Aorta (tissue), 5 donors: ENCODE data around the gene MAX. TPM values are rescaled to one million over a fixed set of nuclear protein-coding genes. Genes with fewer than 3 reads are reported as not detected.
A peak's percentile ranks its signal among the peaks of the same experiment; 100 is the strongest.

Experiments used
- ATAC-seq: fragments of 200-7000 bp; cut with Tn5 transposase; one replicate; pipeline ENCODE4 v1.9.1; 2022; ENCODE audit warnings: moderate library complexity; ENCODE audit not compliant: low FRiP score
- DNase-seq, 2 donors: peaks; one replicate each; pipeline ENCODE4 v3.0.0-alpha.2; 2020
- H3K27ac ChIP-seq, 2 donors: one replicate each; pipeline ENCODE4 v1.5.1; 2013; ENCODE audit warnings: low read length in 2 of 2, mild to moderate bottlenecking in 2 of 2, moderate library complexity in 2 of 2, control low read depth in 1 of 2, inconsistent platforms in 1 of 2, low read depth in 1 of 2
- H3K27me3 ChIP-seq, 2 donors: one replicate each; pipeline ENCODE4 v1.6.1; 2013; ENCODE audit warnings: control low read depth in 1 of 2, low read length in 1 of 2, mild to moderate bottlenecking in 1 of 2, moderate library complexity in 1 of 2; ENCODE audit not compliant: insufficient read depth in 2 of 2, control insufficient read depth in 1 of 2
- H3K36me3 ChIP-seq, 2 donors: one replicate each; pipeline ENCODE4 v1.6.1; 2013; ENCODE audit warnings: control low read depth in 1 of 2, low read length in 1 of 2, mild to moderate bottlenecking in 1 of 2; ENCODE audit not compliant: insufficient read depth in 2 of 2, control insufficient read depth in 1 of 2
- H3K4me1 ChIP-seq, 2 donors: one replicate each; pipeline ENCODE4 v1.6.1; 2013; ENCODE audit warnings: low read length in 2 of 2, control low read depth in 1 of 2, mild to moderate bottlenecking in 1 of 2, moderate library complexity in 1 of 2; ENCODE audit not compliant: insufficient read depth in 2 of 2, control insufficient read depth in 1 of 2
- H3K4me3 ChIP-seq, 2 donors: one replicate each; pipeline ENCODE4 v1.5.1; 2013; ENCODE audit warnings: low read length in 2 of 2, control low read depth in 1 of 2, mild to moderate bottlenecking in 1 of 2
- H3K9me3 ChIP-seq: one replicate; pipeline ENCODE4 v1.6.1; 2013; ENCODE audit warnings: mild to moderate bottlenecking, low read length; ENCODE audit not compliant: control insufficient read depth
- WGBS, 2 donors: extraction: QIAGEN DNeasy Blood & Tissue Kit; methylation state at CpG; one replicate each; pipeline ENCODE4 v1.1.7; 2013; 5-methylcytosine and 5-hydroxymethylcytosine counted together
- intact Hi-C, 2 donors: fragments of 100-400 bp; cut with DNase I; formaldehyde crosslinking; loops; one replicate each; pipeline versions ENCODE4 v1.14.2 to v1.15.0; 2022
- polyA plus RNA-seq, 2 donors: library from polyadenylated mRNA; stranded (reverse); fragments of 200-250 nt; gene quantifications; one replicate each; pipeline ENCODE4 v1.2.3, GENCODE V29; 2013
- total RNA-seq, 2 donors: library from RNA; stranded (reverse); fragmentation: NEBNext Ultra II Directional; extraction: Animal tissue kit (Norgen Biotek cat#: 25700); gene quantifications; one replicate each; pipeline ENCODE4 v1.2.1, GENCODE V29; 2021
- donor health status: healthy with polysubstance abuse.
- donor health status: Bipolar disorder and iron deficiency.
- donor health status: DM: no; HTN: no; CAD: no.
- donor health status: DM: no; HTN: no; CAD: no.
- donor health status: DM: yes; HTN: yes; CAD: no.

MAX gene
- total and polyA plus RNA-seq, 4 donors, result 42.6 to 98.0 (median 63.6) TPM

DNA sequence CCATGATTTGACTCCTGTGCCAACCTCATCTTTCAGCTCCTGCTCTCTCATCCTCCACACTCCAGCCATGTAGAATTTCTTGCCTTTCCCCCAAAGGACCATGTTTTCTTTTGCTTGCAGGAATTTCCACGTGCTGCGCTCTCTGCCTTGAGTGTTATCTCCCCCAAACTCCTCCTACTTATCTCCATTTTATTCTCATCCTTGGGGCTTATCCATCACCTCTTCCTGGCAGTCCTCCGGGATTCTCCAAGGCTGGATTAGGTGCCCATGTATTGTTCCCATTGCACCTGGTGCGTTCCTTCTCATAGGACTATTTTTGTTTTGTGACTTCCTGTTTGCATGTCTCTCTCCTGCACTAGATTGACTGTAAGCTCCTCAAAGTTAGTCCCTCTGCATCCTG lies 7.0 kb upstream of the MAX start:
- Histone ChIP-seq H3K4me1 (peaks cover 0 to 1% of the 10 kb centered on the region in 2 donors), H3K4me3 (no peak overlapping the region), H3K36me3 (no peaks in the 10 kb centered on the region), H3K27me3 (no peaks in the 10 kb centered on the region), H3K9me3 (no peaks in the 10 kb centered on the region), H3K27ac (no peak overlapping the region)
- intact Hi-C loops, result no loop called here
- DNase-seq (no peak), ATAC-seq (no peak)
- 79 to 82% methylated on average over 4 of the region's 4 CpGs for WGBS, 2 donors

DNA sequence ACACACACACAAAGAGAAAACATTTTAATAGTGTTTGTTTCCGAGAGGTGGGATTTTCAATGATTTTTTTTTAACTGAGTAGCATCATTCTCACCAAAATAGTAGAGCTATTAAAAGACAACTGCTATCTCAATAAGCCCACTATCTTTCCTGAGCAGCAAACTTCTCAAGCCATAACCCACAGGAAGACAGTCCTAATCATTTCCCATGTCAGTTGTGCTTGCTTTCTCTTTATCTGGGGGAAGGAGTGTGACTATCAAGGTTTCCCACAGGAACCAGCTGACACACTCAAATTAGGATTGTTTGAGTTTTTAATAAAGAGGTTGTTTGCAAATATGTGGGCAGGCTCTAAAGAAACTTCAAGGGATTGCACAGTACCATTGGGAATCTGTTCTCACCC lies 4.9 kb upstream of the MAX start:
- peaks cover 0 to 1% of the 10 kb centered on the region in 2 donors for H3K4me1 ChIP-seq
- intact Hi-C loops, result no loop called here
- H3K36me3 ChIP-seq, result no peaks in the 10 kb centered on the region
- no peak overlapping the region for H3K27ac ChIP-seq
- no peaks in the 10 kb centered on the region for H3K9me3 ChIP-seq
- no peak for ATAC-seq
- no peaks in the 10 kb centered on the region for H3K27me3 ChIP-seq
- no peak overlapping the region for H3K4me3 ChIP-seq
- no peak for DNase-seq
- WGBS, 2 donors, result 95 to 96% methylated on average over 1 of the region's 1 CpG

DNA sequence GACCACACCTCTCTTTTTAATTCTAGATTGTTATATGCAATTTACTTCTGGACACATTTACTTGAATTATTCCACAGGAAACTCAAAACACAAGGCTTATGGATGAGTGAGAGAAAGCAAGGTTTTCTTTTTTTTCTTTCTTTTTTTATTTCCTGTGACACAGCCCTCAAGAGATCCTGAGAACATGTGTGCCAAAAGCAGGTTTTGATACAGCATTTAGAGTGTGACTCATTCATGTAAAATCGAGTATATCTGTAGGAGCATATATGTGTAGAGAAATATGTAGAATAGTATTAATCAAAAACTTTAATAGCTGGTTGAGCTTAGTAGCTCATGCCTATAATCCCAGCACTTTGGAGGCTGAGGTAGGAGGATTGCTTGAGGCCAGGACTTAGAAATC lies 4.4 kb upstream of the MAX start:
- peaks cover 0 to 1% of the 10 kb centered on the region in 2 donors for H3K4me1 ChIP-seq
- H3K9me3 ChIP-seq, result no peaks in the 10 kb centered on the region
- H3K4me3 ChIP-seq, result no peak overlapping the region
- H3K27me3 ChIP-seq, result no peaks in the 10 kb centered on the region
- no peak overlapping the region for H3K27ac ChIP-seq
- 40 to 42% methylated on average over 1 of the region's 1 CpG for WGBS, 2 donors
- H3K36me3 ChIP-seq, result no peaks in the 10 kb centered on the region
- DNase-seq (no peak), ATAC-seq (no peak)
- intact Hi-C loops, result no loop called here

DNA sequence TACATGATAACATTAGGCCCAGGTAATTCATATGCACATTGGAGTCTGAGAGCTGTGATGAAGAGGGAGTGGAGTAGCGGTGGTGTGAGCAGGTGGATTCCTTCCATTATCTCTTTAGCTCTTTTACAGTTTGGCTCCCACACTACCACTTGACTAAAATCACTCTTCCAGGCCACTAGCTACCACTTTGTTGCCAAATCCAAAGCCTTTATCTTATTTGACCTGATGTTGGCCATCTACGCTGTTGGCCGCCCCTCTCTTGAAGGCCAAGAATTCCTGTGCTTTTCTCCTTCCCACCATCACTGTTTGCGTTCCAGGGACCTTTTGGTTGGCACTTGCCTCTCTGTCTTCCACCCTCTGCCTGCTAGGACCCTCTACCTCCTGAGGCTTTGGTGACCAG lies 4.0 kb upstream of the MAX start:
- WGBS, 2 donors, result 90 to 94% methylated on average over 4 of the region's 4 CpGs
- H3K4me3 ChIP-seq, result no peak overlapping the region
- intact Hi-C loops, result no loop called here

DNA sequence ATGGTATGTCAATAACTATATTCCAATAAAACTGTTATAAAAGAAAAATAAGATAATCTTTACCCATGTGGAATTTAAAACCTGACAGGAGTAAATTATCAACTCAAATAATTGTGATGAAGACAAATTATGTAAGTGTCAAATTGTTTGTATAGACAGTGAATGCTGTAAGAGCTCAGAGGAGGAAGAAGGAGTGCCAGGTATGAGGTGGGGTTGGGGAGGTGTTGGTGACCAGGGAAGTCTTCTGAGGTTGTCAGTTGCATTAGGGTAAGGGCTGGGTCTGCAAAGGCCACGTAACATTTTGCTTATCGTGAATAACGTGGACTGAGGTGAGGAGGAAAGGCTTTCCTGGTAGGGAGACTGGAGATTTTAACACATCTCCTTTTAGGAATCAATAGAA lies 2.5 kb upstream of the MAX start:
- intact Hi-C loops, result loop anchor here in 1 of 2 donors (5.0 kb wide), 2 partner anchors 53 to 308 kb away; partner anchors contain the start of gene FUT8
- no peaks in the 10 kb centered on the region for H3K36me3 ChIP-seq
- peaks cover 0 to 1% of the 10 kb centered on the region in 2 donors for H3K4me1 ChIP-seq
- WGBS, 2 donors, result 88 to 92% methylated on average over 3 of the region's 3 CpGs
- ATAC-seq (no peak), DNase-seq (no peak)
- H3K9me3 ChIP-seq, result no peaks in the 10 kb centered on the region
- H3K27ac ChIP-seq, result no peak overlapping the region
- no peak overlapping the region for H3K4me3 ChIP-seq
- H3K27me3 ChIP-seq, result no peaks in the 10 kb centered on the region

More for the DNA sequence above, 4.0 kb upstream of the MAX start:
- Histone ChIP-seq H3K9me3 (no peaks in the 10 kb centered on the region), H3K27me3 (no peaks in the 10 kb centered on the region), H3K4me1 (peaks cover 0 to 1% of the 10 kb centered on the region in 2 donors), H3K27ac (no peak overlapping the region), H3K36me3 (no peaks in the 10 kb centered on the region)
- DNase-seq (no peak), ATAC-seq (no peak)

DNA sequence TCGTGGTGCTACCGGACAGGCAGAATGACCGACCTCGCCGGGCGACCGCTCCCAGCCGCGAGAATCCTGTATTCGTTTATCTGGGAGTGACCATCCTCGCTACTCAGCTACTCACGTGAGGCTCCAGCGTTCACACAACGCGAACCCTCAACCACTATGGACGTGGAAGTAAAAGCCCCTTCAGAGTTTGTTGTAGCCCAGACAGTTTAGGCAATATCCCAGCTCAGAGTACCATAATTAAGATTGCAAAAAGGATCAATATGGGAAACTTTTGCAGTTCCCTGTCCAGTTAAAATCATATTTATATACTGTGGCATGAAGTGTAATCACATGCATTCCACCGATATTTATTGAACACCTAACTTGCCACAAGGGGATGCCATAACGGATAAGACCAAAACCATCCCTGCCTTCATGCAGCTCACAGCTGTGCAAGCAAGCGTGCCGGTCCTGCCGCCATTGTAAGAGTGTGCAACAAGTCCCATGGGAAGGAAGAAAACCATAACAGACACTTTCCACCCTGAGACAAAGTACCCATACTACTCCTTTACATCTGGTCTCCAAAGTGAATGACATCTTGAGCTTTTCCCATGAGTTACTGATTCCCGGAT lies 938 bp upstream of the MAX start:
- no peaks in the 10 kb centered on the region for H3K36me3 ChIP-seq
- DNase-seq (no peak), ATAC-seq (no peak)
- no peak overlapping the region for H3K27ac ChIP-seq
- intact Hi-C loops, result loop anchor here (2.0 to 5.0 kb wide), 3 partner anchors 54 to 309 kb away; partner anchors contain the start of gene FUT8 (in 1 of the 2)
- H3K4me1 ChIP-seq, result no peaks in the 10 kb centered on the region
- no peaks in the 10 kb centered on the region for H3K9me3 ChIP-seq
- peak overlapping the region; percentile 51 to 67 for H3K4me3 ChIP-seq
- 9 to 10% methylated on average over 22 of the region's 22 CpGs for WGBS, 2 donors
- no peaks in the 10 kb centered on the region for H3K27me3 ChIP-seq

DNA sequence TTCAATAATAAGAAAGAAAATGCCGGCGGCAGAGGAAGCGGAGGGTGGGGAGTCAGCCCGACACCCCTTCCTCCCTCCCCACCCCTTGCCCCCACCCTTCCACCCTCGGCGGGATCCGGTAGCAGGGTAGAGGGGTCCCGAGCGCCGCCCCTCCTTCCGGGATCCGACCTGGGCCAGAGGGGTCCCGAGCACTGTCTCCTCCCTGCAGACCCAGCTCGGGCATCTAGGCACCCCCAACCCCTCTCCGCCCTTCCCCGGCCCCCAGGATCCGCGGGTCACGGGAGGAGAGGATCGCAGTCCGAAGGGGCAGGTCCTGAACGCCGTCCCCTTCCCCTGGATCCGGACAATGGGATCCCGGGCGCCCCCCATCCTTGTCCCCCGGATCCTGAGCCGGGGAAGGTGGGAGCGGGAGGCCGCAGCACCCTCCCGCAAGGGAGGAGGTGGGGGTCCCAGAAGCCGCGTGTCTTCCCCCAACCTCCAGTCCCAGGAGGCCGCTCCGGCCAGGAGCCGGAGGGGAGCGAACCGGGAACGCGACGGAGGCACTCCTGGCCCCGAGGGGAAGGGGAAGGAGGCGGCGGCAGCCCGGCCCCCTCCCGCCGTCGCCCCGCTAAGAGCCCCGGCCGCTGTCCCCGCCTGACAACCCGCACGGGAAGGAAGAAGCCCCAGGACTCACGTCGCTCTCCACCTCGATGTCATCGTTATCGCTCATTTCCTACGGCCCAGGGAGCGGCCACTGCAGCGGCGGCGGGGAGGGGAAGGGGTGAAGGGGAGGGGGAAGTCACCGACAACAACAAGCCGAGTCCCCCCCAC lies 481 bp downstream of the MAX start:
- Histone ChIP-seq H3K27me3 (no peaks in the 10 kb centered on the region), H3K4me1 (peaks cover 0 to 5% of the 10 kb centered on the region in 2 donors), H3K36me3 (no peaks in the 10 kb centered on the region), H3K9me3 (no peaks in the 10 kb centered on the region), H3K27ac (no peak overlapping the region), H3K4me3 (peak overlapping the region; percentile 77 to 88)
- DNase-seq, result peak; percentile 71 to 82
- peak; percentile 2 for ATAC-seq
- 0 to 1% methylated on average over 55 to 66 of the region's 66 CpGs for WGBS, 2 donors
- intact Hi-C loops, result loop anchor here (2.0 to 5.0 kb wide), 3 partner anchors 55 to 310 kb away; partner anchors contain the start of gene FUT8 (in 1 of the 2)

DNA sequence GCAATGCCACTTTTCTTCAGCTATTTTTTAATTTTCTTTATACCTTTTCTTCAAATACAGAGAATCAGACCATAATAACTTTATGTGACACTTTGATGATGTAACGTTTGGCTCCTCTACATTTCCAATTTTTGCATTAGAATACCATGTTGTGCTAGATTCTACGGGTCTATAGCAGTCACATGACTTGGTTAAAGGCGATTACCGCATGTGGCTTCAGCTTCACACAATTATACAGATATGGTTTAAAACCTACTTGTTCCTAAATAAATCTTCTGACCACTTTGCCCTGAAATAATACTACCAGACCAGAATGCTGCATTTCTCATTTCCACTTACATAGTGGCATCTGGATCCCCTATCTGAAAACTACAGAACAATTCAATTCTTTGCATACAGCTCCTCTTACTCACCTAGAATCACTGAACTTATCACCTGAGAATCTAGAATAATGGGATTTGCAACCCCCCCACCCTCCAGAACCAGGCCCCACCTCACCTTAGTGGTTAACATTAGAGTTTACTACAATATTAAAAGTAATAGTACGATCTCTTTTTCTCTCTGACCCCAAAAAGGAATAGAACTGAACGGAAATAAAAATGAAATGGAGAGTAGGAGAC lies 1.3 kb downstream of the MAX start:
- H3K9me3 ChIP-seq, result no peaks in the 10 kb centered on the region
- DNase-seq (no peak), ATAC-seq (no peak)
- peaks cover 0 to 5% of the 10 kb centered on the region in 2 donors for H3K4me1 ChIP-seq
- peak overlapping the region; percentile 77 to 88 for H3K4me3 ChIP-seq
- 33 to 36% methylated on average over 6 of the region's 6 CpGs for WGBS, 2 donors
- no peak overlapping the region for H3K27ac ChIP-seq
- H3K27me3 ChIP-seq, result no peaks in the 10 kb centered on the region
- no peaks in the 10 kb centered on the region for H3K36me3 ChIP-seq
- intact Hi-C loops, result loop anchor here in 1 of 2 donors (5.0 kb wide), 2 partner anchors 56 to 311 kb away; partner anchors contain the start of gene FUT8
